H9 (cell line): ENCODE measurements around the gene BICD2. TPM values are rescaled to one million over a fixed set of nuclear protein-coding genes. Genes with fewer than 3 reads are reported as not detected.
A peak's percentile ranks its signal among the peaks of the same experiment; 100 is the strongest.

Source experiments
- DNase-seq: peaks from one replicate; pipeline ENCODE4 v3.0.0-alpha.2; 2017
- H2AFZ ChIP-seq: one replicate; pipeline ENCODE4 v1.6.1; 2013; ENCODE audit warnings: mild to moderate bottlenecking, low read length, control low read depth, moderate library complexity
- H2AK5ac ChIP-seq: 2 replicates; pipeline ENCODE4 v1.6.1; 2013; ENCODE audit warnings: low read length, control low read depth, mixed read lengths; ENCODE audit not compliant: insufficient read length
- H2BK120ac ChIP-seq: one replicate; pipeline ENCODE4 v1.6.1; 2013; ENCODE audit warnings: low read depth, mild to moderate bottlenecking, low read length, control low read depth, inconsistent platforms; ENCODE audit not compliant: poor library complexity, severe bottlenecking
- H2BK12ac ChIP-seq: 2 replicates; pipeline ENCODE4 v1.6.1; 2013; ENCODE audit warnings: low read length, control low read depth, mixed read lengths, low read depth; ENCODE audit not compliant: insufficient read length
- H2BK15ac ChIP-seq: 2 replicates; pipeline ENCODE4 v1.6.1; 2013; ENCODE audit warnings: low read depth, low read length, control low read depth
- H2BK20ac ChIP-seq: one replicate; pipeline ENCODE4 v1.6.1; 2013; ENCODE audit warnings: low read depth, mild to moderate bottlenecking, low read length, control low read depth, inconsistent platforms; ENCODE audit not compliant: poor library complexity, severe bottlenecking
- H2BK5ac ChIP-seq: 2 replicates; pipeline ENCODE4 v1.6.1; 2013; ENCODE audit warnings: low read length, control low read depth, mixed read lengths; ENCODE audit not compliant: insufficient read length
- H3K14ac ChIP-seq: 2 replicates; pipeline ENCODE4 v1.6.1; 2013; ENCODE audit warnings: low read length, control low read depth; ENCODE audit not compliant: insufficient read depth
- H3K18ac ChIP-seq: 2 replicates; pipeline ENCODE4 v1.6.1; 2013; ENCODE audit warnings: low read depth, mild to moderate bottlenecking, mixed read lengths, low read length, control low read depth; ENCODE audit not compliant: insufficient read length
- H3K23ac ChIP-seq: 2 replicates; pipeline ENCODE4 v1.6.1; 2013; ENCODE audit warnings: low read length, control low read depth, mixed read lengths, low read depth; ENCODE audit not compliant: insufficient read length
- H3K23me2 ChIP-seq: 2 replicates; pipeline ENCODE4 v1.6.1; 2013; ENCODE audit warnings: low read depth, mild to moderate bottlenecking, mixed read lengths, low read length, control low read depth; ENCODE audit not compliant: insufficient read length, poor library complexity, severe bottlenecking
- H3K27ac ChIP-seq: 2 replicates; pipeline ENCODE4 v1.5.1; 2013; ENCODE audit warnings: low read length, control low read depth, mixed read lengths, low read depth; ENCODE audit not compliant: insufficient read length
- H3K27me3 ChIP-seq: 2 replicates; pipeline ENCODE4 v1.6.1; 2013; ENCODE audit warnings: low read length, control low read depth, inconsistent platforms; ENCODE audit not compliant: insufficient read depth
- H3K4ac ChIP-seq: 2 replicates; pipeline ENCODE4 v1.6.1; 2013; ENCODE audit warnings: low read depth, mild to moderate bottlenecking, control low read depth, inconsistent platforms, low read length, moderate library complexity
- H3K4me1 ChIP-seq: 2 replicates; pipeline ENCODE4 v1.6.1; 2013; ENCODE audit warnings: low read length, control low read depth, inconsistent platforms; ENCODE audit not compliant: insufficient read depth
- H3K4me2 ChIP-seq: 2 replicates; pipeline ENCODE4 v1.6.1; 2013; ENCODE audit warnings: low read length, control low read depth, mixed read lengths; ENCODE audit not compliant: insufficient read length, insufficient read depth
- H3K56ac ChIP-seq: 2 replicates; pipeline ENCODE4 v1.6.1; 2013; ENCODE audit warnings: low read depth, mild to moderate bottlenecking, mixed read lengths, low read length, control low read depth; ENCODE audit not compliant: insufficient read length
- H3K79me1 ChIP-seq: 2 replicates; pipeline ENCODE4 v1.6.1; 2013; ENCODE audit warnings: low read depth, mild to moderate bottlenecking, moderate library complexity, low read length, control low read depth, inconsistent platforms; ENCODE audit not compliant: insufficient read depth, poor library complexity, severe bottlenecking
- H3K79me2 ChIP-seq: 2 replicates; pipeline ENCODE4 v1.6.1; 2013; ENCODE audit warnings: low read length, control low read depth, inconsistent platforms; ENCODE audit not compliant: insufficient read depth
- H3K9ac ChIP-seq: 2 replicates; pipeline ENCODE4 v1.6.1; 2013; ENCODE audit warnings: low read length, control low read depth, mixed read lengths; ENCODE audit not compliant: insufficient read length; ENCODE audit errors: extremely low read depth
- H3K9me3 ChIP-seq: one replicate; pipeline ENCODE4 v1.6.1; 2013; ENCODE audit warnings: low read depth, low read length, inconsistent platforms; ENCODE audit not compliant: control insufficient read depth
- H3T11ph ChIP-seq: one replicate; pipeline ENCODE4 v1.6.1; 2013; ENCODE audit warnings: mild to moderate bottlenecking, low read length, control low read depth, inconsistent platforms
- H4K20me1 ChIP-seq: one replicate; pipeline ENCODE4 v1.6.1; 2013; ENCODE audit not compliant: control insufficient read depth, insufficient read length, insufficient read depth
- H4K5ac ChIP-seq: 2 replicates; pipeline ENCODE4 v1.6.1; 2013; ENCODE audit warnings: low read depth, mild to moderate bottlenecking, mixed read lengths, low read length, control low read depth; ENCODE audit not compliant: insufficient read length
- H4K8ac ChIP-seq: replicated peaks from 2 replicates; pipeline ENCODE4 v1.6.1; 2013; ENCODE audit warnings: low read length, control low read depth, mixed read lengths, low read depth; ENCODE audit not compliant: insufficient read length
- H4K91ac ChIP-seq: 2 replicates; pipeline ENCODE4 v1.6.1; 2013; ENCODE audit warnings: low read depth, mild to moderate bottlenecking, moderate library complexity, mixed read lengths, low read length, control low read depth; ENCODE audit not compliant: insufficient read length
- H3K27ac Mint-ChIP-seq, 3 experiments: 2 replicates in 2 of 3; 3 replicates in 1 of 3; pipeline ENCODE4 v1.8.0; 2020 to 2021; ENCODE audit warnings: mixed read lengths in 3 of 3, mild to moderate bottlenecking in 1 of 3, moderate library complexity in 1 of 3
- H3K27me3 Mint-ChIP-seq: 2 replicates; pipeline ENCODE4 v1.8.0; 2021; ENCODE audit warnings: low read depth, mild to moderate bottlenecking, moderate library complexity, mixed read lengths
- H3K36me3 Mint-ChIP-seq, 3 experiments: 2 replicates in 2 of 3; 3 replicates in 1 of 3; pipeline ENCODE4 v1.8.0; 2020 to 2021; ENCODE audit warnings: low read depth in 3 of 3, mixed read lengths in 3 of 3; ENCODE audit not compliant: insufficient read depth in 1 of 3
- H3K4me1 Mint-ChIP-seq, 2 experiments: 2 replicates each; pipeline ENCODE4 v1.8.0; 2020; ENCODE audit warnings: mixed read lengths in 2 of 2
- H3K4me3 Mint-ChIP-seq, 2 experiments: 2 replicates in 1 of 2; 3 replicates in 1 of 2; pipeline ENCODE4 v1.8.0; 2020 to 2021; ENCODE audit warnings: mild to moderate bottlenecking in 2 of 2, mixed read lengths in 2 of 2, moderate library complexity in 1 of 2
- H3K9me3 Mint-ChIP-seq, 2 experiments: 2 replicates in 1 of 2; 3 replicates in 1 of 2; pipeline ENCODE4 v1.8.0; 2020; ENCODE audit warnings: mild to moderate bottlenecking in 2 of 2, mixed read lengths in 2 of 2, moderate library complexity in 1 of 2
- CTCF ChIP-seq: fragments of 200-600 bp; sonication (generic); conservative IDR thresholded peaks from 3 replicates; pipeline ENCODE4 v1.8.0; 2021; ENCODE audit warnings: antibody characterized with exemption, mild to moderate bottlenecking
- WGBS: extraction: QIAGEN DNeasy Blood & Tissue Kit; methylation state at CpG from one replicate; pipeline ENCODE4 v1.1.7; 2013; ENCODE audit warnings: missing lambda C conversion rate, low lambda C conversion rate, mixed read lengths; ENCODE audit not compliant: insufficient read length; ENCODE audit errors: extremely low coverage; 5-methylcytosine and 5-hydroxymethylcytosine counted together
- total RNA-seq: library from RNA; stranded (reverse); gene quantifications from 2 replicates; pipeline ENCODE4 v1.2.1, GENCODE V29; 2021

The BICD2 gene
- total RNA-seq, 1 experiment from 2014 or later, result 22.3 TPM

GRCh38 chr9:92769990-92770359 is 5.3 kb upstream of the BICD2 start:
- no CpG with 5 or more reads among the region's 2 CpGs for WGBS
- H3K4me1 ChIP-seq, result no peaks in the 10 kb centered on the region; the same call in 1 of the 2 replicates

More at GRCh38 chr9:92769990-92770359, 5.3 kb upstream of the BICD2 start:
- peak overlapping the region in 1 of 3 experiments; percentile 96; a peak in 1 of 7 replicates for H3K27ac Mint-ChIP-seq
- peaks cover 8% of the 10 kb centered on the region; the same call in 1 of the 2 replicates for H3K27me3 Mint-ChIP-seq
- no peak overlapping the region for H3K56ac ChIP-seq
- no peak overlapping the region for H3K18ac ChIP-seq
- H3K79me2 ChIP-seq, result no peaks in the 10 kb centered on the region
- no peak overlapping the region for H3K4me3 Mint-ChIP-seq
- H2BK20ac ChIP-seq, result no peak overlapping the region
- no peaks in the 10 kb centered on the region for H3K23me2 ChIP-seq
- no peaks in the 10 kb centered on the region for H3K9me3 Mint-ChIP-seq
- H3K9me3 ChIP-seq, result no peaks in the 10 kb centered on the region
- H2BK12ac ChIP-seq, result no peak overlapping the region
- H4K91ac ChIP-seq, result no peak overlapping the region
- no peaks in the 10 kb centered on the region for H3K27me3 ChIP-seq
- no peak overlapping the region for H2BK15ac ChIP-seq
- H4K8ac ChIP-seq, result no peak overlapping the region
- no peak overlapping the region for H2AK5ac ChIP-seq
- H2BK120ac ChIP-seq, result no peak overlapping the region
- H4K20me1 ChIP-seq, result peaks cover 2% of the 10 kb centered on the region
- H3K23ac ChIP-seq, result no peak overlapping the region
- no peak overlapping the region for H2BK5ac ChIP-seq
- no peaks in the 10 kb centered on the region for H3K79me1 ChIP-seq
- no peak for DNase-seq
- H3K4me2 ChIP-seq, result no peak overlapping the region
- H3K4me1 Mint-ChIP-seq, result peaks cover 15 to 23% of the 10 kb centered on the region in 2 experiments
- TF ChIP-seq CTCF, result no peak
- no peak overlapping the region for H3K9ac ChIP-seq
- H4K5ac ChIP-seq, result no peak overlapping the region
- H3T11ph ChIP-seq, result no peak overlapping the region
- no peaks in the 10 kb centered on the region for H3K36me3 Mint-ChIP-seq
- no peak overlapping the region for H2AFZ ChIP-seq
- no peak overlapping the region for H3K27ac ChIP-seq
- H3K4ac ChIP-seq, result no peak overlapping the region
- no peak overlapping the region for H3K14ac ChIP-seq
